Spleen (tissue), 7 donors: Measurements from ENCODE around the gene NCOA1.

ENCODE experiments used
- POLR2A ChIP-seq, 3 donors: fragments of 450-650 bp; IDR thresholded peaks; one replicate each; pipeline ENCODE4 v1.5.1; 2017; ENCODE audit warnings: antibody characterized with exemption in 3 of 3, mild to moderate bottlenecking in 1 of 3
- TF ChIP-seq, protein P1 (sequence below), 11 experiments: fragments of 200-600 bp in 7 of 11; fragments of 450-650 bp in 4 of 11; sonication (generic) in 4 of 11; IDR thresholded peaks in 8 of 11; conservative IDR thresholded peaks in 3 of 11; 1 replicate in 7 of 11; 2 replicates in 4 of 11; pipeline versions ENCODE4 v1.4.0 to v1.8.0; 2016 to 2021; ENCODE audit warnings: antibody characterized with exemption in 11 of 11, inconsistent platforms in 4 of 11, mild to moderate bottlenecking in 1 of 11
- donor health status: DM: no; HTN: no; CAD: no; lungs with moderate emphysema.
- donor health status: DM: no; HTN: no; CAD: no.
- donor health status: DM: no; HTN: no; CAD: no.

GRCh38 chr2:24461685-24462084, 29.4 kb upstream of the NCOA1 start:
- TF ChIP-seq POLR2A (IDR thresholded peaks at IDR 0.05) = no peak
- TF ChIP-seq, protein P1, sequence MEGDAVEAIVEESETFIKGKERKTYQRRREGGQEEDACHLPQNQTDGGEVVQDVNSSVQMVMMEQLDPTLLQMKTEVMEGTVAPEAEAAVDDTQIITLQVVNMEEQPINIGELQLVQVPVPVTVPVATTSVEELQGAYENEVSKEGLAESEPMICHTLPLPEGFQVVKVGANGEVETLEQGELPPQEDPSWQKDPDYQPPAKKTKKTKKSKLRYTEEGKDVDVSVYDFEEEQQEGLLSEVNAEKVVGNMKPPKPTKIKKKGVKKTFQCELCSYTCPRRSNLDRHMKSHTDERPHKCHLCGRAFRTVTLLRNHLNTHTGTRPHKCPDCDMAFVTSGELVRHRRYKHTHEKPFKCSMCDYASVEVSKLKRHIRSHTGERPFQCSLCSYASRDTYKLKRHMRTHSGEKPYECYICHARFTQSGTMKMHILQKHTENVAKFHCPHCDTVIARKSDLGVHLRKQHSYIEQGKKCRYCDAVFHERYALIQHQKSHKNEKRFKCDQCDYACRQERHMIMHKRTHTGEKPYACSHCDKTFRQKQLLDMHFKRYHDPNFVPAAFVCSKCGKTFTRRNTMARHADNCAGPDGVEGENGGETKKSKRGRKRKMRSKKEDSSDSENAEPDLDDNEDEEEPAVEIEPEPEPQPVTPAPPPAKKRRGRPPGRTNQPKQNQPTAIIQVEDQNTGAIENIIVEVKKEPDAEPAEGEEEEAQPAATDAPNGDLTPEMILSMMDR (IDR thresholded peaks at IDR 0.05 in 8 of 11, conservative IDR thresholded peaks at IDR 0.05 in 3 of 11) = no peak
